IPS DF 4.7 (cell line): ENCODE results near the gene CYRIA.

Source experiments
- DNase-seq: peaks from one replicate; pipeline ENCODE4 v3.0.0-alpha.2; 2013; ENCODE audit warnings: low spot score; ENCODE audit errors: extremely low read depth

CYRIA gene

DNA sequence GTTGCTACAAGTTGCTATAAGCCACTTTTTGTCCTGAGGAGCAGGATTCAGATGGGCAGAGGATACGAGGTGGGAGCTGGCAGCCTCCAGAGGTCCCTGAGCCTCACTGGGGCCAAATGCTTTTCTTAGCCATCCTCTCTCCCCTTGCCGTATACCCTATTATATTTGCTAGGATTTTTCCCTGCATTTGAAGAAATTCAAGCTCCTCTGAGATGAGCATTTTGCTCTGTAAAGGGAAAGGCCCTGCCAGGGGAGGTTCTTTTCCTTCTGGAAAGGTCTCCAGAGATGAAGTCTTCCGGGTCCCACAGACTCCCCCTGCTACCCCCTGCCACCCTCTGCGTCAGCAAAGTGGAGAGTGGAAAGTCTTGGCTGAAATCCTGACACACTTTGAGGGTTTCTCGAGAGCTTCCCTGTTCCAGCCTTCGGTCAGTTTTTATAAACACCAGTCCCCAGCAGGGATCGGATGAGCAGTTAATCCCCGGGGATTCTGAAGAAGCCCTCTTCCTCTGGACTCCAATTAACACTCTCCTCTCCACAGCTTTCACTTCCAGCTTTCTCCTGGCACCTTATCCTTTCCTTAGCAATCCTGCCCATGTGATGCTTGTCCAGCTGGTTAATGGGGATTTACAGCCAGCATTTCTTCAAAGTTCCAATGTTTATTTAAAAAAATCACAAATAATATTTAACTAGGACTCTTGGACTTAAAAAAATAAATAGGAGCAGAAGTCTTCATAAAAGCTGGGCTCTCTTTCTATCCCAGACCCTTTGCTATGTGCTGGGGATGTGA lies 13.1 kb downstream of the CYRIA start:
- DNase-seq, result no peak

- no peak for DNase-seq
These were observed 15.1 kb downstream of the CYRIA start for GRCh38 chr2:16650287-16651249.

- no peak for DNase-seq
These were observed 16.0 kb downstream of the CYRIA start for GRCh38 chr2:16649353-16650286.

DNA sequence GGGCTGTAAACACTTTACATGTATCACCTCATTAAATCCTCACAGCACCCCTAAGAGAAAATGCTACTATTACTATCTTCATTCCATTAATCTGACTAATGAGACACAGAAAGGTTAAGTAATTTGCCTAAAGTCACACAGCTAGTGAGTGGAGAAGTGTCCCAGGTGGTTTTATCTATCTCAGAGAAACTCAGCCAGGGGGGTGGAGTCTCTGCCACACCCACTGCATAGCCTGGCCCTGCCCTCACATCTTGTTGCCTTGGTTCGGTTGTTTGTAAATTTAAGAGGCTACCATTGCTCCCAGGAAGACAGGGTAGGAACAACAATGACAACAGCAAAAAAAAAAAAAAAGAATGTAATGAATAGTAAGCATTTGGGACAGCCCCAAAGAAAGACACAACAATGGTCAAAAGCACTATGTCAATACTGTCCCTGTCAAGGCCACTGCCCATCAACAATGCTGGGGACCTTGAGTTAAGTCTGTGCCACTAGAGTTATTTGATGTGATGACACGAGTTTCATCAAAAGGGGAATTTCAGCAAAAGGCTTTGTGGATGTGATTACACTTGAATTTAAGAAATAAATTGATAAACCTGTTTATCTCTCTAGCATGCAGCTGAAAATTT lies 17.5 kb downstream of the CYRIA start:
- DNase-seq, result no peak

DNA sequence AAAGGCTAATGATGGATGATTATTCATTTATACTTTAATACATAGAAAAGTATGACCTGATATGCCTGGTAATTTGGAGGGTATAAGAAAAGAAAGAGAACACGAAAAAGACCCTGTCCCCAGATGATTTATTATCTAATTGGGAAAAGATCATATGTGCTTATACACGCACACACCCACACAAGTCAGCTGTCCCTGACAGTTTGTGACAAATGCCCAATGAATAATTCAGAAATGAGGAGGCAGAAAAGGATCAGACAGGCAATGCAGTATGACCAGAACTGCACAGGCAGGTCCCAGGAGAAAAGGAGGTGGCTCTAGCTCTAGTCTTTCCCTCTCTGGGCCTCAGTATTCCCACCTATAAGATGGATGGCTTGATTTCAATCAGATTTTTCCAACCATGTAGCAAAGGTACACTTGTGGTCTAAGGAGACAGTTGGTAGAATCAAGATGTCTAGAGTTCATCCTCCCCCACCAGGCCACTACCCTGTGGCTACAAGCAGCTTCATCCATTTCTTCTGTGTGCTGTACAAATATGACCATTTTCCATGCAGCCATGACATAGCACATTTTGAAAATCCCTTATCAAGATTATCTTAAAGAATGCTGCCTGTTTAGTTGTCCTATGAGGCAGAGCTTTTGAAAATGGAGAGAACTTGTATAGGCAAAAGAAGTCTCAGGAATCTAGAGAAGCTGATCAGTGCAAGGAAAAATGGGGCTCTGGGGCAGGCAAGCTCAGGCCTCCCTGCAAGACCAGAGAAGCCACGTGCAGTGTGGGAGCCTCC lies 19.7 kb downstream of the CYRIA start:
- DNase-seq, result no peak

- DNase-seq, result no peak
These were observed 20.5 kb downstream of the CYRIA start for GRCh38 chr2:16645088-16645487.

- no peak for DNase-seq
These were observed 21.3 kb downstream of the CYRIA start for GRCh38 chr2:16644221-16644925.

DNA sequence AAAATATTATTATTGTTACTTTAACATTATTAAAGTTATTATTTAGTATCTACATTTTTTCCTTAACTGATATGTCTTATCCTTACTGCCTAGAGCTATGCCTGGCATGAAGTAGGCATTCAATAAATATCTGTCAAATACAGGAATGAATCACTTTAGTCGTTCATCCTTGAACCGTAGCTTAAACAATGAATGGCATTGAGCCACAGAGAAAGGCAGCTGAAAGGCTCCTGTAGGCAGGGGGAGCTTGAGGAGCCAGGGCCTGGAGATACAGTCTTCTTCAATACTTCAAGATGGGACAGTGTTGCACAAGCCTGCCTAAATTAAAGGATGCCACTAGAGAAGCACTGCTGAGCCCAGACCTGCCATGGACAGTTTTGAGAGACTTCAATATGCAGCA lies 22.5 kb downstream of the CYRIA start:
- DNase-seq, result no peak

GRCh38 chr2:16642088-16642487 lies 23.5 kb downstream of the CYRIA start:
- DNase-seq, result no peak

- no peak for DNase-seq
These were observed 24.1 kb downstream of the CYRIA start for GRCh38 chr2:16641509-16641908.

GRCh38 chr2:16640867-16641266 lies 24.8 kb downstream of the CYRIA start:
- DNase-seq, result no peak

- DNase-seq, result no peak
These were observed 25.5 kb downstream of the CYRIA start for GRCh38 chr2:16640001-16640700.

DNA sequence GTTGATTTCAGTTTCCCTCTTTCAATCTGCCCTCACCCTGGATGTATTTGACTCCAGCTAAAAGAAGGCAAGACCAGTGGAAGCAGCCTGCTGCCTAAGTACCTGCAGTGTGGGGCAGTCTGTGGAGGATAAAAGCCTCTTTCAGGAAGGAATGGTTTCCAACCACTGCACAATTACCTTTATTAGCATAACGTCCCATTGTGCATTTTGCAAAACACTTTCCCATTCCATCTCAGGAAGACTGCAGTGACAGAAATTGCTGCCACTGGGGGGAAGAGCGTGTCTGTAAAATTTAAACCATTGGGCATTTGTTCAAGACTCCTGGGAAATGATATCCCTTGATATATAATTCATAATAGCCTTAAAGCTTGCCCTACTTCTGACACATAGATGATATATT lies 26.2 kb downstream of the CYRIA start:
- DNase-seq, result no peak

- DNase-seq, result no peak
These were observed 26.7 kb downstream of the CYRIA start for GRCh38 chr2:16638946-16639345.

DNA sequence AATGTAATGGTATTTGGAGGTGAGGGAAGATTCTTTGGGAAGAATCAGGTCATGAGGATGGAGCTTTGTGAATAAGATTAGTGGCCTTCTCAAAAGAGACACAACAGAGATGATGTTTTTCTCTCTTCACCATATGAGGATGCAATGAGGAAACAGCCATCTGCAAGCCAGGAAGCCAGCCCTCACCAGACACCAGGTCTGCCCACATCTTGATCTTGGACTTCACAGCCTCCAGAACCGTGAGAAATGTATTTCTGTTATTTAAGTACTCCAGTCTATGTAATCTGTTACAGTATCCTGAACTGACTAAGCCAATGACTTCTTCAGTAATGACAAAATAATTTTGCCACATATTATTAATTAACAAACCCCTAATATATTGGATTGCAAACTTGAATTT lies 28.3 kb downstream of the CYRIA start:
- DNase-seq, result no peak

DNA sequence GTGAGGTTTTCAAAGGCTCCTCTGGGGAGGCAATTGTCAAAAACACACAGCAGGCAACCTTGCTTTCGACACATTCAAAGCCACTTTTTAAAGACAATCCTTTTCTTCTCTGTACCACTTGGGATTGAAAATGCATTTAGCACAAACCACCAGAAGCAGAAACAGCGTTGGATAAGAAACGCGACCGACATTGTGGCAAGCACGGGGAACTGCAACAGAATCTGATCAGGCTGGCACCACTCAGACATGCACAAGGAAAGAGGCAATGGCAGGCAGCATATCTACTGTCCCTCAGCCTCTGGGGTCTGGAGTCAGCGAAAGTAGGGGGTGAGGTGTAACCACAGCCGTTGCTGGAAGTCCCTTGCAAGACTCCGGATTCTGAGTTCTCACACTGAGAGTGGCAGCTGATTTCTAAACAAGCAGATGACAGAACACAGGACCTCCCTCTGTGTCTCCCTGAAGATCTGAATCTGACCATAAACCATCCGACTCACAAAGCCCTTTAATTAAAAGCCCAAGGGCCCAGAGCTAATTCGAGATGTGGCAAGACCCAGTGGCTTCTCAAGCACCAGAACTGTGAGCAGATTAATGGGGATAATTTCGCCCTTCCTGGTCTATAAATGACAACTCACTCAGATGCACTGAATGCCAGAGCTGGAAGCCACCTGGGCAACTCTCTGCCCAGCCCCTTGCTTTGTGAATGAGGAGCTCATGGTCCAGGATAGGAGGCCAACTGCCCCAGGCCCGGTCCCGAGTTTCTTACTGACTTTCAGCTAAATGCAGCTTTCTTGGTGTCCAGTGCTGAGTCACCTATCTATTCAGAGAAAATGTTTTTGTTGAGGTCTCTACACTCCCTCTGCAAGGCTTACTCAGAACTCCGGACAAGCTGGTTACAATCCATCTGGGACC lies 29.6 kb downstream of the CYRIA start:
- no peak for DNase-seq

GRCh38 chr2:16633621-16634430 lies 31.8 kb downstream of the CYRIA start:
- DNase-seq, result no peak
